GM19238 (cell line): ENCODE results near the gene RPAIN.

ENCODE experiments used
- DNase-seq: peaks from one replicate; pipeline ENCODE4 v3.0.0; 2011; ENCODE audit warnings: low spot score; ENCODE audit not compliant: insufficient read length

The RPAIN gene

GRCh38 chr17:5419959-5420653 is at the start of gene RPAIN:
Gene RPAIN, plus strand, starts transcription at chr17:5420182. Its CDS starts 29 bp downstream, at chr17:5420211.
- peak; percentile 73 for DNase-seq

- no peak for DNase-seq
These were observed 49.6 kb upstream of the RPAIN start for GRCh38 chr17:5370411-5370810.

GRCh38 chr17:5373112-5373511 is 46.9 kb upstream of the RPAIN start:
- DNase-seq, result no peak

- DNase-seq, result no peak
These were observed 41.3 kb upstream of the RPAIN start for GRCh38 chr17:5378566-5379207.

- no peak for DNase-seq
These were observed 40.5 kb upstream of the RPAIN start for GRCh38 chr17:5379351-5380107.

- DNase-seq, result no peak
These were observed 39.4 kb upstream of the RPAIN start for GRCh38 chr17:5380491-5381135.

- DNase-seq, result no peak
These were observed 38.4 kb upstream of the RPAIN start for GRCh38 chr17:5381542-5381941.

GRCh38 chr17:5391678-5392077 is 28.3 kb upstream of the RPAIN start:
- DNase-seq, result no peak

- DNase-seq, result no peak
These were observed 23.4 kb upstream of the RPAIN start for GRCh38 chr17:5396612-5397011.

GRCh38 chr17:5399767-5400166 is 20.2 kb upstream of the RPAIN start:
- DNase-seq, result no peak

- no peak for DNase-seq
These were observed 14.6 kb upstream of the RPAIN start for GRCh38 chr17:5405400-5405799.

GRCh38 chr17:5408186-5408585 is 11.8 kb upstream of the RPAIN start:
- no peak for DNase-seq

GRCh38 chr17:5410594-5411272 is 9.2 kb upstream of the RPAIN start:
- DNase-seq, result no peak

GRCh38 chr17:5413682-5414081 is 6.3 kb upstream of the RPAIN start:
- no peak for DNase-seq

- DNase-seq, result no peak
These were observed 3.1 kb upstream of the RPAIN start for GRCh38 chr17:5416901-5417300.

GRCh38 chr17:5418858-5419355 is 1.1 kb upstream of the RPAIN start:
- peak; percentile 26 for DNase-seq

GRCh38 chr17:5419356-5419958 is 525 bp upstream of the RPAIN start, which contains the start of gene NUP88:
Gene NUP88, minus strand, starts transcription at chr17:5419662. Its CDS starts 12 bp downstream, at chr17:5419650.
- peak; percentile 94 for DNase-seq

GRCh38 chr17:5422505-5422904 is 2.5 kb downstream of the RPAIN start:
- DNase-seq, result no peak

- DNase-seq, result no peak
These were observed 4.9 kb downstream of the RPAIN start for GRCh38 chr17:5424909-5425308.

- no peak for DNase-seq
These were observed 5.8 kb downstream of the RPAIN start for GRCh38 chr17:5425826-5426225.
